H1 (cell line): ENCODE data around the gene GLB1L2. TPM values are rescaled to one million over a fixed set of nuclear protein-coding genes. Genes with fewer than 3 reads are reported as not detected.

Experiments used
- CTCF ChIA-PET: fragments of 300-600 bp; sonication (Branson Sonifier 250); formaldehyde crosslinking; loops from one replicate; lab custom pipeline; 2021; ENCODE audit not compliant: partially characterized antibody; lab: Charles Lee
- POLR2A ChIA-PET: fragments of 300-600 bp; sonication (Branson Sonifier 250); formaldehyde crosslinking; loops from one replicate; lab custom pipeline; 2021; ENCODE audit warnings: inconsistent platforms; ENCODE audit not compliant: partially characterized antibody; lab: Charles Lee
- DNase-seq, 2 experiments: peaks; one replicate each; pipeline versions ENCODE4 v3.0.0 to v3.0.0-alpha.2; 2010 to 2022; ENCODE audit warnings: low spot score in 2 of 2, low read depth in 1 of 2, mixed read lengths in 1 of 2
- FAIRE-seq: peaks from 2 replicates; lab custom pipeline; 2011; peaks lifted over from hg19 to GRCh38; lab: Jason Lieb, UNC
- H2AFZ ChIP-seq: 2 replicates; pipeline ENCODE4 v1.8.1; 2012; ENCODE audit warnings: low read length, inconsistent platforms
- H2AK5ac ChIP-seq: 2 replicates; pipeline ENCODE4 v1.6.1; 2013; ENCODE audit warnings: low read depth, low read length
- H2BK120ac ChIP-seq: replicated peaks from 2 replicates; pipeline ENCODE3; 2013; ENCODE audit warnings: low read depth, low read length, inconsistent platforms
- H2BK12ac ChIP-seq: 2 replicates; pipeline ENCODE4 v1.6.1; 2013; ENCODE audit warnings: low read depth, low read length
- H2BK15ac ChIP-seq: 2 replicates; pipeline ENCODE4 v1.6.1; 2013; ENCODE audit warnings: low read length
- H2BK20ac ChIP-seq: 2 replicates; pipeline ENCODE4 v1.6.1; 2013; ENCODE audit warnings: low read length
- H2BK5ac ChIP-seq: 2 replicates; pipeline ENCODE4 v1.6.1; 2013; ENCODE audit warnings: low read depth, low read length
- H3K14ac ChIP-seq: 2 replicates; pipeline ENCODE4 v1.6.1; 2013; ENCODE audit warnings: inconsistent platforms; ENCODE audit not compliant: insufficient read length
- H3K18ac ChIP-seq: 2 replicates; pipeline ENCODE4 v1.6.1; 2013; ENCODE audit warnings: low read length; ENCODE audit errors: extremely low read depth
- H3K23ac ChIP-seq: 2 replicates; pipeline ENCODE4 v1.6.1; 2013; ENCODE audit warnings: inconsistent platforms; ENCODE audit not compliant: insufficient read length
- H3K23me2 ChIP-seq: 2 replicates; pipeline ENCODE4 v1.6.1; 2013; ENCODE audit warnings: low read depth, low read length
- H3K27ac ChIP-seq: 2 replicates; pipeline ENCODE4 v1.6.1; 2011; ENCODE audit warnings: low read depth, low read length, inconsistent platforms
- H3K27me3 ChIP-seq, 4 experiments: replicated peaks in 1 of 4; 1 replicate in 1 of 4; 2 replicates in 3 of 4; pipeline versions ENCODE4 v1.6.1 to v1.8.1; 2011 to 2013; ENCODE audit warnings: low read length in 3 of 4, mild to moderate bottlenecking in 3 of 4, inconsistent platforms in 2 of 4, mixed read lengths in 2 of 4, moderate library complexity in 1 of 4; ENCODE audit not compliant: control insufficient read depth in 3 of 4, insufficient read depth in 3 of 4; ENCODE audit errors: extremely low read depth in 1 of 4
- H3K36me3 ChIP-seq, 4 experiments: 2 replicates each; pipeline versions ENCODE4 v1.6.1 to v1.8.1; 2011 to 2013; ENCODE audit warnings: mild to moderate bottlenecking in 4 of 4, low read length in 3 of 4, moderate library complexity in 2 of 4, control low read depth in 1 of 4, inconsistent platforms in 1 of 4; ENCODE audit not compliant: insufficient read depth in 4 of 4, control insufficient read depth in 2 of 4
- H3K4ac ChIP-seq: replicated peaks from 2 replicates; pipeline ENCODE3; 2013; ENCODE audit warnings: low read length, low read depth, mixed read lengths, inconsistent platforms; ENCODE audit not compliant: insufficient read length
- H3K4me1 ChIP-seq, 4 experiments: replicated peaks in 1 of 4; 1 replicate in 1 of 4; 2 replicates in 3 of 4; pipeline versions ENCODE4 v1.6.1 to v1.8.1; 2011 to 2013; ENCODE audit warnings: low read length in 3 of 4, inconsistent platforms in 2 of 4, mixed read lengths in 1 of 4; ENCODE audit not compliant: insufficient read depth in 4 of 4, control insufficient read depth in 3 of 4
- H3K4me2 ChIP-seq, 2 experiments: 2 replicates each; pipeline versions ENCODE4 v1.6.1 to v1.8.1; 2011 to 2013; ENCODE audit warnings: low read depth in 2 of 2, low read length in 2 of 2, control low read depth in 1 of 2, inconsistent platforms in 1 of 2, mild to moderate bottlenecking in 1 of 2; ENCODE audit not compliant: insufficient read depth in 1 of 2
- H3K4me3 ChIP-seq, 4 experiments: fragments of 200-600, 300-600 bp in 1 of 4; sonication (generic), shearing (Covaris generic), sonication (Bioruptor Twin) in 1 of 4; 2 replicates each; pipeline versions ENCODE4 v1.5.1 to v1.8.1; 2011 to 2016; ENCODE audit warnings: low read length in 4 of 4, low read depth in 3 of 4, control low read depth in 2 of 4, inconsistent platforms in 2 of 4, mild to moderate bottlenecking in 2 of 4, mixed read lengths in 1 of 4, moderate library complexity in 1 of 4; ENCODE audit not compliant: insufficient read depth in 2 of 4; ENCODE audit errors: extremely low read depth in 1 of 4
- H3K56ac ChIP-seq: replicated peaks from 2 replicates; pipeline ENCODE3; 2013; ENCODE audit warnings: low read depth, mild to moderate bottlenecking, mixed read lengths, low read length, inconsistent platforms; ENCODE audit not compliant: insufficient read length
- H3K79me1 ChIP-seq: 2 replicates; pipeline ENCODE4 v1.6.1; 2013; ENCODE audit warnings: low read depth, low read length, control low read depth
- H3K79me2 ChIP-seq, 2 experiments: 2 replicates each; pipeline versions ENCODE4 v1.6.1 to v1.8.1; 2012 to 2013; ENCODE audit warnings: low read length in 2 of 2, mild to moderate bottlenecking in 2 of 2, inconsistent platforms in 1 of 2; ENCODE audit not compliant: insufficient read depth in 2 of 2, control insufficient read depth in 1 of 2
- H3K9ac ChIP-seq, 4 experiments: replicated peaks in 1 of 4; 1 replicate in 1 of 4; 2 replicates in 3 of 4; pipeline versions ENCODE4 v1.6.1 to v1.8.1; 2011 to 2013; ENCODE audit warnings: low read depth in 3 of 4, low read length in 3 of 4, control low read depth in 2 of 4, mild to moderate bottlenecking in 2 of 4, moderate library complexity in 2 of 4, inconsistent platforms in 1 of 4; ENCODE audit errors: extremely low read depth in 1 of 4
- H3K9me3 ChIP-seq, 2 experiments: 2 replicates each; pipeline versions ENCODE4 v1.6.1 to v1.8.1; 2012 to 2013; ENCODE audit warnings: mild to moderate bottlenecking in 2 of 2, moderate library complexity in 2 of 2, control low read depth in 1 of 2, inconsistent platforms in 1 of 2, low read depth in 1 of 2, low read length in 1 of 2, mixed read lengths in 1 of 2; ENCODE audit not compliant: insufficient read depth in 2 of 2
- H4K20me1 ChIP-seq, 2 experiments: replicated peaks in 1 of 2; 2 replicates each; pipeline versions ENCODE3 to v1.8.1; 2011 to 2013; ENCODE audit warnings: inconsistent platforms in 2 of 2, low read length in 2 of 2, mild to moderate bottlenecking in 1 of 2; ENCODE audit not compliant: insufficient read depth in 2 of 2, control insufficient read depth in 1 of 2
- H4K5ac ChIP-seq: 2 replicates; pipeline ENCODE4 v1.6.1; 2013; ENCODE audit warnings: low read length, low read depth, mixed read lengths, inconsistent platforms; ENCODE audit not compliant: insufficient read length
- H4K8ac ChIP-seq: 2 replicates; pipeline ENCODE4 v1.8.0; 2013; ENCODE audit warnings: mild to moderate bottlenecking, moderate library complexity, low read length, inconsistent platforms; ENCODE audit not compliant: insufficient read depth; ENCODE audit errors: extremely low read depth
- H4K91ac ChIP-seq: replicated peaks from 2 replicates; pipeline ENCODE3; 2013; ENCODE audit warnings: low read length, mixed read lengths, inconsistent platforms; ENCODE audit not compliant: insufficient read length
- ASH2L ChIP-seq: fragments of 200-600, 300-600 bp; sonication (generic); IDR thresholded peaks from one replicate; pipeline ENCODE4 v1.7.1; 2017; ENCODE audit warnings: low read length
- BRCA1 ChIP-seq: IDR thresholded peaks from 2 replicates; pipeline ENCODE4 v1.6.1; 2012; ENCODE audit warnings: low read depth, low read length, improper control_type of control experiment
- CEBPB ChIP-seq: IDR thresholded peaks from 2 replicates; pipeline ENCODE4 v1.6.1; 2012; ENCODE audit warnings: low read depth, low read length
- KDM1A ChIP-seq: fragments of 200-600, 300-600 bp; sonication (generic); IDR thresholded peaks from 2 replicates; pipeline ENCODE4 v1.7.1; 2016; ENCODE audit warnings: mild to moderate bottlenecking, low read length, borderline replicate concordance
- SRF ChIP-seq: IDR thresholded peaks from 2 replicates; pipeline ENCODE4 v1.6.1; 2011; ENCODE audit warnings: mild to moderate bottlenecking, low read depth, low read length, moderate library complexity
- WGBS, 2 experiments: shearing (Covaris generic) in 1 of 2; methylation state at CpG; one replicate each; pipeline versions ENCODE4 v1.1.6 to v1.1.7; 2013 to 2015; ENCODE audit warnings: low lambda C conversion rate in 2 of 2, mixed read lengths in 2 of 2, inconsistent platforms in 1 of 2, low coverage in 1 of 2, missing lambda C conversion rate in 1 of 2; ENCODE audit not compliant: insufficient replicate concordance in 2 of 2, insufficient coverage in 1 of 2, insufficient read length in 1 of 2; ENCODE audit errors: extremely low coverage in 1 of 2, missing lambda C conversion rate in 1 of 2; 5-methylcytosine and 5-hydroxymethylcytosine counted together
- polyA plus RNA-seq, 7 experiments: library from polyadenylated mRNA; depleted of rRNA in 3 of 7; stranded (reverse) in 5 of 7; unstranded in 2 of 7; fragments of >200 nt in 5 of 7; fragments of 200-250 nt in 2 of 7; gene quantifications; 1 replicate in 5 of 7; 2 replicates in 1 of 7; 4 replicates in 1 of 7; pipeline versions ENCODE4 v1.2.1 to v1.2.3, GENCODE V29; 2011 to 2013; ENCODE audit warnings: missing spikeins in 2 of 7, mixed read lengths in 2 of 7
- total RNA-seq: library from RNA; stranded (reverse); fragmentation: NEBNext Ultra II Directional; extraction: Animal tissue kit (Norgen Biotek cat#: 25700); gene quantifications from 2 replicates; pipeline ENCODE4 v1.2.1, GENCODE V29; 2021
- TF ChIP-seq, protein P1 (sequence below): IDR thresholded peaks from 2 replicates; pipeline ENCODE4 v1.6.1; 2012; ENCODE audit warnings: inconsistent platforms

Gene GLB1L2
- total and polyA plus RNA-seq, 2 of the 8 experiments (the other 6 are each of a cell fraction or from before 2014, with no cell fraction given), result 4.4 to 7.9 TPM

DNA sequence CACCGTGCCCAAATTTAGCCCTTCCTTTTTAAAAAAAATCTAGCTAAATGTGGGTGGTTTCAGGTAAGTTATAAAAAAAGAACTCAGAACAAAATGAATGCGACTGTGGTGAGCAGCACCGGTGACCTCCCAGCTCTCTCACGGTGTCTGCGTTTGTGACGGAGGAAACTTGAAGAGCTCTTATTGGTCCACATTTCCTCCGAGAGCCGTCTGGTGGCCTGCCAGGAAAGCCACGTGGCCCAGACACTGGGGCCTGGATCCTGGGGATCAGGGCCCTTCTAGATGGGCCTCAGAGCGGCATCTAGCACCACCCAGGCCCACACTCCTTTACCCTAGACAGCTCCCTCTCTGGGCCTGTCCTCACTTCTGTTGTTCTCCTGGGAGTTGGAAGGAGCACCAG lies 40.7 kb downstream of the GLB1L2 start:
- TF ChIP-seq BRCA1 (no peak), CEBPB (no peak), ASH2L (no peak), KDM1A (no peak), SRF (no peak)
- TF ChIP-seq, protein P1, sequence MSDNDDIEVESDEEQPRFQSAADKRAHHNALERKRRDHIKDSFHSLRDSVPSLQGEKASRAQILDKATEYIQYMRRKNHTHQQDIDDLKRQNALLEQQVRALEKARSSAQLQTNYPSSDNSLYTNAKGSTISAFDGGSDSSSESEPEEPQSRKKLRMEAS, result no peak
- no peak overlapping the region for H4K8ac ChIP-seq
- no peaks in the 10 kb centered on the region for H3K79me1 ChIP-seq
- DNase-seq, result no peak
- no peak overlapping the region for H4K91ac ChIP-seq
- H3K4me3 ChIP-seq, result no peak overlapping the region
- H4K5ac ChIP-seq, result no peak overlapping the region
- no peak overlapping the region for H3K4ac ChIP-seq
- no peaks in the 10 kb centered on the region for H3K36me3 ChIP-seq
- CTCF ChIA-PET, result interaction anchor here (0.6 to 1.8 kb wide), 5 partner anchors 11 to 965 kb away, joined by 3 to 6 read pairs (median 4); no protein-coding TSS in a partner anchor
- POLR2A ChIA-PET, result interaction anchor here (1.1 to 2.4 kb wide), 2 partner anchors 12 to 18 kb away, joined by 3 to 12 read pairs; no protein-coding TSS in a partner anchor
- no peak overlapping the region for H3K4me2 ChIP-seq
- no peak overlapping the region for H3K14ac ChIP-seq
- no peak overlapping the region for H3K56ac ChIP-seq
- no peak overlapping the region for H2AFZ ChIP-seq
- no peak overlapping the region for H2BK5ac ChIP-seq
- H3K79me2 ChIP-seq, result no peaks in the 10 kb centered on the region
- 87% methylated on average over 10 of the region's 10 CpGs; no CpG with 5 or more reads in 1 of the 2 experiments for WGBS, 2 experiments
- H3K23ac ChIP-seq, result no peak overlapping the region
- no peak overlapping the region for H3K18ac ChIP-seq
- no peak overlapping the region for H3K9ac ChIP-seq
- H2BK120ac ChIP-seq, result no peak overlapping the region
- H3K27ac ChIP-seq, result no peak overlapping the region
- H2BK12ac ChIP-seq, result no peak overlapping the region
- H3K9me3 ChIP-seq, result no peaks in the 10 kb centered on the region
- peaks cover 0 to 3% of the 10 kb centered on the region in 2 experiments for H4K20me1 ChIP-seq
- no peak overlapping the region for H2AK5ac ChIP-seq
- no peaks in the 10 kb centered on the region for H3K23me2 ChIP-seq
- H2BK15ac ChIP-seq, result no peak overlapping the region
- H2BK20ac ChIP-seq, result no peak overlapping the region
- FAIRE-seq, result no peak
- H3K4me1 ChIP-seq, result peaks cover 2 to 18% (median 4%) of the 10 kb centered on the region in 4 experiments; a peak in 3 of 7 replicates
- H3K27me3 ChIP-seq, result no peaks in the 10 kb centered on the region
